SK-N-SH (cell line): ENCODE data around the gene SCGB1C1. TPM values are rescaled to one million over a fixed set of nuclear protein-coding genes. Genes with fewer than 3 reads are reported as not detected.
"Not testable (repeated sequence)": the region's sequence is repeated elsewhere in the genome, so short reads cannot be mapped to it uniquely, and the experiment has no call there.

Experiments
- CTCF ChIA-PET: fragments of 300-600, 350-600 bp; formaldehyde crosslinking; extraction: SDS; loops from one replicate; lab custom pipeline; 2021; lab: Yijun Ruan, JAX
- POLR2A ChIA-PET: fragments of 350-600 bp; sonication (Branson Sonifier 250); formaldehyde crosslinking; extraction: SDS; loops from one replicate; lab custom pipeline; 2020; ENCODE audit warnings: antibody characterized with exemption, inconsistent platforms; lab: Yijun Ruan, JAX
- DNase-seq: peaks from one replicate; pipeline ENCODE4 v3.0.0; 2012
- H2AFZ ChIP-seq: fragments of 200-600 bp; sonication (generic); 2 replicates; pipeline ENCODE4 v1.8.1; 2016; ENCODE audit warnings: antibody characterized with exemption, mild to moderate bottlenecking, low read depth
- H3F3A ChIP-seq: fragments of 200-600 bp; sonication (generic); replicated peaks from 2 replicates; pipeline ENCODE3; 2016; ENCODE audit warnings: antibody characterized with exemption, mild to moderate bottlenecking; ENCODE audit not compliant: insufficient read depth
- H3K27ac ChIP-seq, 2 experiments: fragments of 200-500 bp in 1 of 2; fragments of 200-600 bp in 1 of 2; sonication (Bioruptor generic) in 1 of 2; sonication (generic), shearing (Covaris generic) in 1 of 2; 2 replicates each; pipeline versions ENCODE4 v1.5.1 to v1.6.1; 2014 to 2016; ENCODE audit warnings: low read depth in 2 of 2, inconsistent platforms in 1 of 2, low read length in 1 of 2, mild to moderate bottlenecking in 1 of 2, mixed read lengths in 1 of 2
- H3K27me3 ChIP-seq: fragments of 200-600 bp; sonication (generic), shearing (Covaris generic); 2 replicates; pipeline ENCODE4 v1.6.1; 2016; ENCODE audit warnings: mixed run types; ENCODE audit not compliant: insufficient read depth
- H3K36me3 ChIP-seq, 2 experiments: fragments of 200-500 bp in 1 of 2; fragments of 200-600 bp in 1 of 2; sonication (Bioruptor generic) in 1 of 2; sonication (generic) in 1 of 2; replicated peaks in 1 of 2; 2 replicates each; pipeline versions ENCODE3 to v1.5.1; 2014 to 2016; ENCODE audit warnings: low read length in 1 of 2, mild to moderate bottlenecking in 1 of 2; ENCODE audit not compliant: insufficient read depth in 2 of 2, control insufficient read depth in 1 of 2
- H3K4me1 ChIP-seq, 2 experiments: fragments of 200-500 bp in 1 of 2; fragments of 200-600 bp in 1 of 2; sonication (Bioruptor generic) in 1 of 2; sonication (generic), shearing (Covaris generic) in 1 of 2; 2 replicates each; pipeline versions ENCODE4 v1.5.1 to v1.6.1; 2014 to 2016; ENCODE audit warnings: low read depth in 1 of 2, low read length in 1 of 2, mixed run types in 1 of 2; ENCODE audit not compliant: insufficient read depth in 2 of 2, control insufficient read depth in 1 of 2
- H3K4me2 ChIP-seq: fragments of 200-600 bp; sonication (generic), shearing (Covaris generic); 2 replicates; pipeline ENCODE4 v1.6.1; 2017; ENCODE audit warnings: mixed run types
- H3K4me3 ChIP-seq, 2 experiments: fragments of 200-500 bp in 1 of 2; fragments of 200-600 bp in 1 of 2; sonication (Bioruptor generic) in 1 of 2; sonication (generic), shearing (Covaris generic) in 1 of 2; 2 replicates each; pipeline versions ENCODE4 v1.5.1 to v1.8.1; 2014 to 2016; ENCODE audit warnings: low read depth in 2 of 2, inconsistent platforms in 1 of 2, low read length in 1 of 2, mild to moderate bottlenecking in 1 of 2, mixed read lengths in 1 of 2, moderate library complexity in 1 of 2
- H3K79me2 ChIP-seq: fragments of 200-600 bp; sonication (generic); 2 replicates; pipeline ENCODE4 v1.8.1; 2017; ENCODE audit warnings: mild to moderate bottlenecking; ENCODE audit not compliant: insufficient read depth
- H3K9ac ChIP-seq: fragments of 200-600 bp; sonication (generic); 2 replicates; pipeline ENCODE4 v1.6.1; 2017; ENCODE audit warnings: mixed run types
- H3K9me2 ChIP-seq: fragments of 200-600 bp; sonication (generic); 2 replicates; pipeline ENCODE4 v1.6.1; 2017; ENCODE audit warnings: mixed run types
- H3K9me3 ChIP-seq: fragments of 200-600 bp; sonication (generic); 2 replicates; pipeline ENCODE4 v1.6.1; 2017; ENCODE audit warnings: mixed run types, mild to moderate bottlenecking, moderate library complexity
- H4K20me1 ChIP-seq: fragments of 200-600 bp; sonication (generic); 2 replicates; pipeline ENCODE4 v1.6.1; 2017; ENCODE audit warnings: mild to moderate bottlenecking, mixed run types; ENCODE audit not compliant: insufficient read depth
- CHD2 ChIP-seq: fragments of 150-350 bp; IDR thresholded peaks from 2 replicates; pipeline ENCODE4 v1.6.1; 2018; ENCODE audit warnings: low read length; ENCODE audit not compliant: partially characterized antibody
- ELF1 ChIP-seq: IDR thresholded peaks from 2 replicates; pipeline ENCODE4 v1.4.0; 2012
- FOSL2 ChIP-seq: IDR thresholded peaks from 2 replicates; pipeline ENCODE4 v1.4.0; 2012; ENCODE audit warnings: low read depth, mild to moderate bottlenecking, moderate library complexity, borderline replicate concordance
- FOXM1 ChIP-seq: IDR thresholded peaks from 2 replicates; pipeline ENCODE4 v1.4.0; 2012; ENCODE audit warnings: low read depth, mild to moderate bottlenecking
- GABPA ChIP-seq: IDR thresholded peaks from 2 replicates; pipeline ENCODE4 v1.4.0; 2012; ENCODE audit warnings: low read depth, mild to moderate bottlenecking
- MAX ChIP-seq: IDR thresholded peaks from 2 replicates; pipeline ENCODE4 v1.4.0; 2012; ENCODE audit warnings: low read depth
- NFIC ChIP-seq: IDR thresholded peaks from 2 replicates; pipeline ENCODE4 v1.4.0; 2012; ENCODE audit warnings: borderline replicate concordance
- POLR2AphosphoS5 ChIP-seq: IDR thresholded peaks from 2 replicates; pipeline ENCODE4 v1.6.1; 2012; ENCODE audit warnings: low read depth, low read length
- RFX5 ChIP-seq: IDR thresholded peaks from 2 replicates; pipeline ENCODE4 v1.6.1; 2012; ENCODE audit warnings: mild to moderate bottlenecking, improper control_type of control experiment, low read length
- RXRA ChIP-seq: IDR thresholded peaks from 2 replicates; pipeline ENCODE4 v1.4.0; 2012; ENCODE audit warnings: low read depth, mild to moderate bottlenecking, borderline replicate concordance
- SMC3 ChIP-seq: IDR thresholded peaks from 2 replicates; pipeline ENCODE4 v1.6.1; 2012; ENCODE audit warnings: low read depth, low read length, improper control_type of control experiment
- TAF1 ChIP-seq: IDR thresholded peaks from 2 replicates; pipeline ENCODE4 v1.6.1; 2012; ENCODE audit warnings: low read depth, mild to moderate bottlenecking, low read length, moderate library complexity, borderline replicate concordance
- TCF12 ChIP-seq: IDR thresholded peaks from 2 replicates; pipeline ENCODE4 v1.4.0; 2012
- YY1 ChIP-seq: IDR thresholded peaks from 2 replicates; pipeline ENCODE4 v1.4.0; 2012; ENCODE audit warnings: low read depth, mild to moderate bottlenecking
- WGBS: methylation state at CpG from one replicate; pipeline ENCODE4 v1.1.6; 2017; ENCODE audit warnings: low lambda C conversion rate; 5-methylcytosine and 5-hydroxymethylcytosine counted together
- polyA plus RNA-seq, 3 experiments: library from polyadenylated mRNA; depleted of rRNA; stranded (reverse); fragments of >200 nt; gene quantifications; 2 replicates each; pipeline ENCODE4 v1.2.3, GENCODE V29; 2012
- TF ChIP-seq, protein P1 (sequence below): IDR thresholded peaks from 2 replicates; pipeline ENCODE4; 2012

Gene SCGB1C1
- polyA plus RNA-seq, 1 of the 3 experiments (the other 2 are of a cell fraction): not detected

- Histone ChIP-seq H3K9me2 (no peaks in the 10 kb centered on the region), H3K9ac (peak within 1 kb of the TSS; percentile 94), H3K4me2 (peak within 1 kb of the TSS; percentile 93), H3K27ac (peak within 1 kb of the TSS; percentile 95 to 97), H2AFZ (peak within 1 kb of the TSS; percentile 84), H3F3A (peaks cover 2% of the 10 kb centered on the region), H3K9me3 (no peaks in the 10 kb centered on the region), H4K20me1 (peaks cover 5% of the 10 kb centered on the region), H3K4me1 (peaks cover 2 to 4% of the 10 kb centered on the region in 2 experiments; a peak in 3 of 4 replicates), H3K27me3 (no peaks in the 10 kb centered on the region), H3K36me3 (peaks cover 22 to 25% of the 10 kb centered on the region in 2 experiments), H3K79me2 (peaks cover 68% of the 10 kb centered on the region), H3K4me3 (peak within 1 kb of the TSS; percentile 93 to 95)
- peak; percentile 6; the same call in 1 of the 2 replicates for TF ChIP-seq TCF12
- peak; percentile 44; the same call in 1 of the 2 replicates for TF ChIP-seq POLR2AphosphoS5
- peak; percentile 73; the same call in 1 of the 2 replicates for TF ChIP-seq YY1
- peak; percentile 33; the same call in 1 of the 2 replicates for TF ChIP-seq MAX
- no peak for TF ChIP-seq RFX5
- TF ChIP-seq GABPA: peak; percentile 90
- peak; percentile 58 for TF ChIP-seq TAF1
- TF ChIP-seq, protein P1, sequence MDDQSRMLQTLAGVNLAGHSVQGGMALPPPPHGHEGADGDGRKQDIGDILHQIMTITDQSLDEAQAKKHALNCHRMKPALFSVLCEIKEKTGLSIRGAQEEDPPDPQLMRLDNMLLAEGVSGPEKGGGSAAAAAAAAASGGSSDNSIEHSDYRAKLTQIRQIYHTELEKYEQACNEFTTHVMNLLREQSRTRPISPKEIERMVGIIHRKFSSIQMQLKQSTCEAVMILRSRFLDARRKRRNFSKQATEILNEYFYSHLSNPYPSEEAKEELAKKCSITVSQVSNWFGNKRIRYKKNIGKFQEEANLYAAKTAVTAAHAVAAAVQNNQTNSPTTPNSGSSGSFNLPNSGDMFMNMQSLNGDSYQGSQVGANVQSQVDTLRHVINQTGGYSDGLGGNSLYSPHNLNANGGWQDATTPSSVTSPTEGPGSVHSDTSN: no peak
- no peak for TF ChIP-seq NFIC
- no peak for TF ChIP-seq RXRA
- TF ChIP-seq FOSL2: no peak
- TF ChIP-seq ELF1: peak; percentile 26
- TF ChIP-seq CHD2: peak; percentile 56
- no peak for TF ChIP-seq SMC3
- no peak for TF ChIP-seq FOXM1
- WGBS: under 1% methylated on average over 27 of the region's 62 CpGs
- peak; percentile 96 for DNase-seq
- ChIA-PET CTCF (interaction anchor here (0.7 to 3.5 kb wide), 3 partner anchors 13 to 127 kb away, joined by 3 to 17 read pairs (median 3); no protein-coding TSS in a partner anchor), POLR2A (interaction anchor here (0.7 to 1.0 kb wide), 2 partner anchors 30 to 170 kb away, joined by 3 to 4 read pairs; partner anchors contain the start of genes BET1L and RIC8A)
Measured at GRCh38 chr11:236774-237767, 44.2 kb downstream of the SCGB1C1 start, which contains the start of gene PSMD13. PSMD13 (plus strand) TSS chr11:236976; CDS start chr11:237050, 74 bp downstream.

- POLR2A ChIA-PET, H3K27me3 ChIP-seq, H3F3A ChIP-seq, H4K20me1 ChIP-seq, H3K27ac ChIP-seq, H3K9me3 ChIP-seq, H2AFZ ChIP-seq, DNase-seq, H3K4me1 ChIP-seq, H3K9me2 ChIP-seq: not testable (repeated sequence)
- Histone ChIP-seq H3K4me3 (peak overlapping the region in 1 of 2 experiments; percentile 95; a peak in 1 of 4 replicates), H3K4me2 (peak overlapping the region; percentile 93), H3K9ac (peak overlapping the region; percentile 94; the same call in 1 of the 2 replicates), H3K36me3 (peaks cover 32 to 33% of the 10 kb centered on the region in 2 experiments), H3K79me2 (peaks cover 81% of the 10 kb centered on the region)
- CTCF ChIA-PET: interaction anchor here (3.5 kb wide), 1 partner anchor 12 kb away, joined by 17 read pairs; no protein-coding TSS in a partner anchor
- WGBS: 91% methylated on average over 6 of the region's 7 CpGs
Measured at GRCh38 chr11:238346-238745, 45.5 kb downstream of the SCGB1C1 start.
